Activated CD4-positive, alpha-beta T cell treated with anti-CD3 and anti-CD28 coated beads for 36 hours (primary cell): Measurements from ENCODE around the gene PTK7. TPM values are rescaled to one million over a fixed set of nuclear protein-coding genes. Genes with fewer than 3 reads are reported as not detected.

Source experiments
- ATAC-seq: fragments of 200-7000 bp; cut with Tn5 transposase; one replicate; pipeline ENCODE4 v1.10.0; 2021; ENCODE audit warnings: mild to moderate bottlenecking, moderate library complexity
- CTCF ChIA-PET: fragments of 350-600 bp; sonication (Branson Sonifier 250); formaldehyde crosslinking; loops from one replicate; lab custom pipeline; 2021; ENCODE audit warnings: antibody characterized with exemption; lab: Charles Lee
- POLR2A ChIA-PET: fragments of 350-600 bp; sonication (Branson Sonifier 250); formaldehyde crosslinking; loops from one replicate; lab custom pipeline; 2021; ENCODE audit warnings: antibody characterized with exemption, inconsistent platforms; lab: Charles Lee
- DNase-seq: peaks from one replicate; pipeline ENCODE4 v3.0.0-alpha.2; 2020
- H3K27ac Mint-ChIP-seq: one replicate; pipeline ENCODE4 v1.8.0; 2021; ENCODE audit warnings: mixed read lengths
- H3K27me3 Mint-ChIP-seq: one replicate; pipeline ENCODE4 v1.8.0; 2021; ENCODE audit warnings: mixed read lengths
- H3K36me3 Mint-ChIP-seq: one replicate; pipeline ENCODE4 v1.8.0; 2021; ENCODE audit warnings: low read depth, mixed read lengths
- H3K4me1 Mint-ChIP-seq: one replicate; pipeline ENCODE4 v1.8.0; 2021; ENCODE audit warnings: mixed read lengths
- H3K4me3 Mint-ChIP-seq: one replicate; pipeline ENCODE4 v1.8.0; 2021; ENCODE audit warnings: mild to moderate bottlenecking, moderate library complexity, mixed read lengths
- H3K9me3 Mint-ChIP-seq: one replicate; pipeline ENCODE4 v1.8.0; 2021; ENCODE audit warnings: low read depth, mixed read lengths
- intact Hi-C, 2 experiments: fragments of 100-400 bp; cut with DNase I in 1 of 2; cut with micrococcal nuclease in 1 of 2; formaldehyde crosslinking; loops; one replicate each; pipeline versions ENCODE4 v1.14.2 to v1.15.1; 2022 to 2024; cut with DNase I, micrococcal nuclease
- total RNA-seq, 2 experiments: library from RNA; stranded (reverse); gene quantifications; one replicate each; pipeline ENCODE4 v1.2.3, GENCODE V29; 2021

The PTK7 gene
- total RNA-seq, 2 experiments from 2014 or later: 4.1 to 4.6 TPM

DNA sequence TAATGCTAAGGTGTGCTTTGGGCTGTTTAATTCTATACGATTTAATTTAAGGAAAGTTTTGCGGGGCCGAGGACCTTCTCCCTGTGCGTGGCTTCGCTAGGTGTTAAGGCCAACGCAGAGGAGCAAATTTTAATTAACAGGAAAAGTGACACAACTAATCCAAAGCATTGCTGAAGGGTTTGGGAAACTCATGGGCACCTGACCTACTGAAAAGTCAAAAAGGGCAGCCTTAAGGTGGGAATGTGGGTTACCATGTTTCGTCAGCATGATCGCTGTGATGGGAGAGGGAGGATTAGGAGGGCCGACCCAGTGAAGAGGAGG, 105.5 kb downstream of the PTK7 start:
- H3K9me3 Mint-ChIP-seq: no peaks in the 10 kb centered on the region
- H3K27me3 Mint-ChIP-seq: no peaks in the 10 kb centered on the region
- H3K27ac Mint-ChIP-seq: peak overlapping the region; percentile 91
- intact Hi-C loops: no loop called here
- H3K4me1 Mint-ChIP-seq: peaks cover 46% of the 10 kb centered on the region
- ChIA-PET CTCF (interaction anchor here (1.0 kb wide), 1 partner anchor 47 kb away, joined by 3 read pairs; no protein-coding TSS in a partner anchor), POLR2A (interaction anchor here (1.0 to 1.4 kb wide), 2 partner anchors 10 to 291 kb away, joined by 4 to 8 read pairs; partner anchors contain the start of gene SRF)
- peak overlapping the region; percentile 90 for H3K4me3 Mint-ChIP-seq
- no peak for ATAC-seq
- peaks cover 29% of the 10 kb centered on the region for H3K36me3 Mint-ChIP-seq
- DNase-seq: no peak

DNA sequence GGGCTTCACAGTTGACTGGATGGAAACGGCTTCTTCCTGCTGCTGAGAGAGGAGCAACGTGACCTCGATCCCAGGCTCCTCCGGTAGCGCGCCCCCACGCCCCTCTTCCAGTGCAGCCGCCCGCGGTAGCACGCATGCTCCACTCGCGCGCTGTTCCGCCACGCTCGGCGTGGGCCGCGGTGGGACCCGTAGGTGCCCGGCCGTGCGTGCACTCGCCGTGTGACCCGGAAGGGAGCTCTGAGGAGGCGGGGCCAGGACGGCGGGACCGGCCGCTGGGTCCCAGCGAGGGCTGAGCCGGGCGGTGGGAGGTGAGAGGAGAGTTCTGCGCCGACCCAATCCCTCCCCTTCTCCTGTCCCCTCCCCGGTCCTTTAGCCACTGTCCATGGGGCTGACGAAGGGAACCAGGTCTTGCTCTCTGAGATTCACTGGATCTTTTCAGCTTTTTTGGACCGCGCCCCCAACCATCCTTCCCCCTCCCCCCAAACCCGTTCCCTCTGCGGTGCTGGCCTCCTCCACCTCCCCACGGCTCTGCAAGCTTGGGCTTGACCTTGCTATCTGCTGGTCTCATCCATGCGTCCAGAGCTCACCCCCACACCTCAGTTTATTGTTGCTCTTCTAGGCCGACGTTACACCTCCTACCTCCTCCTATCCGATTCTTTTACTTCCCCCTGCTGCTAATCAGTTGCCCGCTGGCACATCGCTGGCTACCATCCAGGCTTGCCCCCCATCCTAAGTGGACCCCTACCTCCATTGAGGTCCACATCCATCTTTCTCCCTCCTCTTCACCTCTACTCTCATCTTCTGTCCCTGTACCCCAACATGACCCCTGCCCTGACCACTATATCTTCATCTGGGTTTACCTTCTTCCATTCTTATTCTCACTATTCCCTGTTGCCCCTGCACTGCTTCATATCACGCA, 106.1 kb downstream of the PTK7 start, which contains the start of gene CUL9:
CUL9 (plus strand) TSS at position 255 of the 919 bp plus-strand sequence. CDS start 2,115 bp downstream, outside the sequence.
- Mint-ChIP-seq H3K4me3 (peak within 1 kb of the TSS; percentile 90), H3K9me3 (no peaks in the 10 kb centered on the region), H3K27ac (peak within 1 kb of the TSS; percentile 91), H3K4me1 (peaks cover 46% of the 10 kb centered on the region), H3K27me3 (no peaks in the 10 kb centered on the region), H3K36me3 (peaks cover 28% of the 10 kb centered on the region)
- intact Hi-C loops: loop anchor here (1.0 to 2.0 kb wide), 4 partner anchors 8 to 254 kb away; partner anchors contain the start of gene ABCC10 (in 1 of the 2)
- DNase-seq (peak; percentile 90), ATAC-seq (peak; percentile 95)
- POLR2A ChIA-PET: interaction anchor here (0.6 to 1.4 kb wide), 5 partner anchors 10 to 1069 kb away, joined by 3 to 8 read pairs (median 4); partner anchors contain the start of genes POLR1C, SRF and YIPF3
- CTCF ChIA-PET: interaction anchor here (1.0 to 1.1 kb wide), 2 partner anchors 47 to 437 kb away, joined by 3 read pairs; partner anchors contain the start of gene TBCC

DNA sequence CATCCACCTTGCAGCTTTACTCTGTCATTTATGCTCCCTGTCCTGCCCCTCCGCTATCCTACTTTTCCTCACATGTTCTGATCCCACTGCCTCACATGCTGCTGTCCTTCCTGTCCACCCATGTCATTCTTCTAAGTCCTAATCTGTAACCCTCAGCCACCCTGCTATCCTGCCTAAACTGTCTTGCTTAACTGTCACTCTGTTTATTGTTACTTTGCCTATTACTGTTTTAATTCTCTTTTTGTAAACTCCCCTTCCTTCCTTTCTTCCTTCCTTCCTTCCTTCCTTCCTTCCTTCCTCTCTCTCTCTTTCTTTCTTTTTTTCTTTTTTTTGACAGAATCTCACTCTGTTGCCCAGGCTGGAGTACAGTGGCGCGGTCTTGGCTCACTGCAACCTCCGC, 107.3 kb downstream of the PTK7 start:
- CTCF ChIA-PET: interaction anchor here (0.6 kb wide), 1 partner anchor 9 kb away, joined by 3 read pairs; no protein-coding TSS in a partner anchor

DNA sequence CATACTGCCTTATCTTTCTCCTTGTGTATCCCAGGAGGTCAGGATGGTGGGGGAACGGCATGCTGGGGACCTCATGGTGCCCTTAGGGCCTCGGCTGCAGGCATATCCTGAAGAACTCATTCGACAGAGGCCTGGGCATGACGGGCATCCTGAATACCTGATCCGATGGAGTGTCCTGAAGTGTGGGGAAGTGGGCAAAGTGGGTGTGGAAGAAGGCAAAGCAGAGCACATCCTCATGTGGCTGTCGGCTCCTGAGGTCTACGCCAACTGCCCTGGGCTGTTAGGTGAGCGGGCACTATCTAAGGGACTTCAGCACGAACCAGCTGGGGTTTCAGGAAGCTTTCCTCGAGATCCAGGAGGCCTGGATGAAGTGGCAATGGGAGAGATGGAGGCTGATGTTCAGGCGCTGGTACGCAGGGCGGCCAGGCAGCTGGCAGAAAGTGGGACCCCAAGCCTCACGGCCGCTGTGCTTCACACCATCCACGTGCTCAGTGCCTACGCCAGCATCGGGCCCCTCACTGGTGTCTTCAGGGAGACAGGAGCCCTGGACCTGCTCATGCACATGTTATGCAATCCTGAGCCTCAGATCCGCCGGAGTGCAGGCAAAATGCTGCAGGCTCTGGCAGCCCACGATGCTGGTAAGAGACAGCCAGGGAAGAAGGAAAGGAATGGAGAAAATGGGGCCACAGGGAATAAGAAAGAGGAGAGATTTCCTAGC, 108.3 kb downstream of the PTK7 start:
- POLR2A ChIA-PET: no interaction called here
- Mint-ChIP-seq H3K4me3 (peak overlapping the region; percentile 28), H3K9me3 (no peaks in the 10 kb centered on the region), H3K27ac (peak overlapping the region; percentile 61), H3K27me3 (no peaks in the 10 kb centered on the region), H3K36me3 (peaks cover 32% of the 10 kb centered on the region), H3K4me1 (peaks cover 49% of the 10 kb centered on the region)
- ATAC-seq (no peak), DNase-seq (no peak)
- intact Hi-C loops: no loop called here
- CTCF ChIA-PET: interaction anchor here (0.5 to 1.1 kb wide), 3 partner anchors 10 to 1137 kb away, joined by 3 to 4 read pairs (median 3); no protein-coding TSS in a partner anchor

More for the DNA sequence above, 107.3 kb downstream of the PTK7 start:
- peaks cover 46% of the 10 kb centered on the region for H3K4me1 Mint-ChIP-seq
- H3K27me3 Mint-ChIP-seq: no peaks in the 10 kb centered on the region
- peak overlapping the region; percentile 90 for H3K4me3 Mint-ChIP-seq
- ATAC-seq (no peak), DNase-seq (no peak)
- no peaks in the 10 kb centered on the region for H3K9me3 Mint-ChIP-seq
- POLR2A ChIA-PET: no interaction called here
- H3K27ac Mint-ChIP-seq: peak overlapping the region; percentile 91
- intact Hi-C loops: loop anchor here in 1 of 2 experiments (2.0 kb wide), 1 partner anchor 41 kb away; no protein-coding TSS in a partner anchor
- H3K36me3 Mint-ChIP-seq: peaks cover 33% of the 10 kb centered on the region

DNA sequence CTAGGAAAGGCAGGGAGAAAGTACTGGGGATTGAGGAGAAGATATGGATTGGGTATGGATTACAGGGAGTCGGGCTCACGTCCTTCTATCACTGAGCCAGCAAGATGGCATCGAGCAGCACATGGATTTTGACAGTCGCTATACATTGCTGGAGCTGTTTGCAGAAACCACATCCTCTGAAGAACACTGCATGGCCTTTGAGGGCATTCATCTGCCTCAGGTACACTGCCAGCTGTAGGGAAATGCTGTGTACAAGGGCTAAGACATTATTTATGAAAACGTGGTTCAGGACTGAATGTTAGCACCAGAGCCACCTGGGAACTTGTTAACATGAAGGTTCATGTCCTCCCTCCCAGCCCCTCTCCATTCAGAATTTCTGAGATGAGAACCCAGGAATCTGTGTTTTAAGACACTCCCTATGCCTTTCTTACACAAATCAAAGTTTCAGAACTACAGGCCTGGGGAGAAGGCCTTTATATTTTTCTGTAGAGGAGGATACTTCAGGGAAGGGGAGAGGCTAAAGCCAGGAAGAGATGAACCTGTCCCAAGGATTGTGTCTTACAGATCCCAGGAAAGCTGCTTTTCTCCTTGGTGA, 109.4 kb downstream of the PTK7 start:
- H3K36me3 Mint-ChIP-seq: peaks cover 37% of the 10 kb centered on the region
- no peak for DNase-seq
- no peaks in the 10 kb centered on the region for H3K9me3 Mint-ChIP-seq
- ChIA-PET CTCF (interaction anchor here (0.9 to 1.1 kb wide), 2 partner anchors 11 to 36 kb away, joined by 3 to 4 read pairs; no protein-coding TSS in a partner anchor), POLR2A (no interaction called here)
- H3K4me3 Mint-ChIP-seq: no peak overlapping the region
- intact Hi-C loops: no loop called here
- ATAC-seq: peak; percentile 37
- peaks cover 52% of the 10 kb centered on the region for H3K4me1 Mint-ChIP-seq
- peak overlapping the region; percentile 63 for H3K27ac Mint-ChIP-seq
- no peaks in the 10 kb centered on the region for H3K27me3 Mint-ChIP-seq

DNA sequence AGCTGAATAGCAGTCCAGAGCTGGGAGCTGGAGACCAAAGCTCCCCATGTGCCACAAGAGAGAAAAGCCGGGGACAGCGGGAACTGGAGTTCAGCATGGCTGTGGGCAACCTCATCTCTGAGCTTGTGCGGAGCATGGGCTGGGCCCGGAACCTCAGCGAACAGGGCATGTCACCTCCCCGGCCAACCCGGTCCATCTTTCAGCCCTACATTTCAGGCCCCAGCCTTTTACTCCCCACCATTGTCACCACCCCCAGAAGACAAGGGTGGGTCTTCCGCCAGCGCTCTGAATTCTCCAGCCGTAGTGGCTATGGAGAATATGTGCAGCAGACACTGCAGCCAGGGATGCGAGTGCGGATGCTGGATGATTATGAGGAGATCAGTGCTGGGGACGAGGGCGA, 109.9 kb downstream of the PTK7 start:
- no peak overlapping the region for H3K4me3 Mint-ChIP-seq
- ATAC-seq (no peak), DNase-seq (no peak)
- no peaks in the 10 kb centered on the region for H3K27me3 Mint-ChIP-seq
- H3K36me3 Mint-ChIP-seq: peaks cover 38% of the 10 kb centered on the region
- H3K27ac Mint-ChIP-seq: peak overlapping the region; percentile 63
- ChIA-PET CTCF (interaction anchor here (0.9 kb wide), 1 partner anchor 36 kb away, joined by 3 read pairs; no protein-coding TSS in a partner anchor), POLR2A (no interaction called here)
- H3K4me1 Mint-ChIP-seq: peaks cover 55% of the 10 kb centered on the region
- H3K9me3 Mint-ChIP-seq: no peaks in the 10 kb centered on the region
- intact Hi-C loops: no loop called here

DNA sequence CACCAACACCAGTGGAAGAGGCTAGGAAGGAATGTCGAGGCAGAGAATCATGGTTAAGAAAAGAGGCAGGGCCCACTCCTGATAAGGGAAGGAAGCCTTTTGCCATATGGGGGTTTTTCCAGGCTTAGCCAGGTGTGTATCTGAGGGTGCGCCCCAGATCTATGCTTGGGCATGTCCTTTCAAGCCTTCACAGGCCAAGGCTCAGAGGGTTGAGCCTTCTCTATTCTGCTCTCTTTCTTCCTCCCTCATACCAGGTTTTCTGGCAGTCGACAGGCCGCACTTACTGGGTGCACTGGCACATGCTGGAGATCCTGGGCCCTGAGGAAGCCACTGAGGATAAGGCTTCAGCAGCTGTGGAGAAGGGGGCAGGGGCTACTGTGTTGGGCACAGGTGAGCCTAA, 110.6 kb downstream of the PTK7 start:
- H3K27ac Mint-ChIP-seq: peak overlapping the region; percentile 52

DNA sequence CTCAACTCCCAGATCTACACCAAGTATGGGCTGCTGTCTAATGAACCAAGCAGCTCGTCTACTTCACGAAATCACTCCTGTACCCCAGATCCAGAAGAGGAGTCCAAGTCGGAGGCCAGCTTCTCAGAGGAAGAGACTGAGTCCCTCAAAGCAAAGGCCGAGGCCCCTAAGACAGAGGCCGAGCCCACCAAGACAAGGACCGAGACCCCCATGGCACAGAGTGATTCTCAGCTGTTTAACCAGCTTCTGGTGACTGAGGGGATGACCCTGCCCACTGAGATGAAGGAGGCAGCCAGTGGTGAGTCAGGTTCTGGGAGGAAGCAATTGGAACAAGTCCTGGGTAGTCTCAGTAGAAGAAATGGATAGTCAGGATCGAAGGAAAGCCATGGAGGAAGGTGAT, 111.7 kb downstream of the PTK7 start:
- Mint-ChIP-seq H3K9me3 (no peaks in the 10 kb centered on the region), H3K27ac (no peak overlapping the region), H3K27me3 (no peaks in the 10 kb centered on the region), H3K4me1 (peaks cover 44% of the 10 kb centered on the region), H3K4me3 (no peak overlapping the region), H3K36me3 (peaks cover 39% of the 10 kb centered on the region)
- ATAC-seq: no peak
- no peak for DNase-seq
- intact Hi-C loops: no loop called here
- CTCF ChIA-PET: interaction anchor here (0.5 to 1.1 kb wide), 3 partner anchors 14 to 413 kb away, joined by 3 to 4 read pairs (median 4); no protein-coding TSS in a partner anchor
- POLR2A ChIA-PET: no interaction called here

More for the DNA sequence above, 110.6 kb downstream of the PTK7 start:
- no peak overlapping the region for H3K4me3 Mint-ChIP-seq
- no peaks in the 10 kb centered on the region for H3K27me3 Mint-ChIP-seq
- peaks cover 48% of the 10 kb centered on the region for H3K4me1 Mint-ChIP-seq
- ChIA-PET POLR2A (no interaction called here), CTCF (no interaction called here)
- intact Hi-C loops: no loop called here
- H3K36me3 Mint-ChIP-seq: peaks cover 36% of the 10 kb centered on the region
- DNase-seq: no peak
- no peak for ATAC-seq
- no peaks in the 10 kb centered on the region for H3K9me3 Mint-ChIP-seq

DNA sequence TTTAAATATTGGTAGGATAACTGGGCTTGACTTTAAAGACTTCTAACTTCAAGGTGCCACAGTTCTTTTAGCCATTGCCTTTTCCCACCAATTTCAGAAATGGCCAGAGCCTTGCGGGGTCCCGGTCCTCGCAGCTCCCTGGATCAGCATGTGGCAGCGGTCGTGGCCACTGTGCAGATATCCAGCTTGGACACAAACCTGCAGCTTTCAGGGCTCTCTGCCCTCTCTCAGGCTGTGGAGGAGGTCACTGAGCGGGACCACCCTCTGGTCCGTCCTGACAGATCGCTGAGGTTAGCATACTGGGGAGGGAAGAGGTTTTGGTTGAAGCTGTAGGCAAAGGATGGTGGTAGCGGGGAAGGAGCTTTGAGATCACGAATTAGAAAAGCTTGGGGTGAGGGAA, 112.3 kb downstream of the PTK7 start:
- ChIA-PET POLR2A (no interaction called here), CTCF (interaction anchor here (0.5 to 1.1 kb wide), 3 partner anchors 44 to 412 kb away, joined by 3 to 4 read pairs (median 3); no protein-coding TSS in a partner anchor)
- Mint-ChIP-seq H3K36me3 (peaks cover 44% of the 10 kb centered on the region), H3K27ac (no peak overlapping the region), H3K27me3 (no peaks in the 10 kb centered on the region), H3K4me1 (peaks cover 38% of the 10 kb centered on the region), H3K9me3 (no peaks in the 10 kb centered on the region), H3K4me3 (no peak overlapping the region)
- DNase-seq: no peak
- no peak for ATAC-seq
- intact Hi-C loops: no loop called here

DNA sequence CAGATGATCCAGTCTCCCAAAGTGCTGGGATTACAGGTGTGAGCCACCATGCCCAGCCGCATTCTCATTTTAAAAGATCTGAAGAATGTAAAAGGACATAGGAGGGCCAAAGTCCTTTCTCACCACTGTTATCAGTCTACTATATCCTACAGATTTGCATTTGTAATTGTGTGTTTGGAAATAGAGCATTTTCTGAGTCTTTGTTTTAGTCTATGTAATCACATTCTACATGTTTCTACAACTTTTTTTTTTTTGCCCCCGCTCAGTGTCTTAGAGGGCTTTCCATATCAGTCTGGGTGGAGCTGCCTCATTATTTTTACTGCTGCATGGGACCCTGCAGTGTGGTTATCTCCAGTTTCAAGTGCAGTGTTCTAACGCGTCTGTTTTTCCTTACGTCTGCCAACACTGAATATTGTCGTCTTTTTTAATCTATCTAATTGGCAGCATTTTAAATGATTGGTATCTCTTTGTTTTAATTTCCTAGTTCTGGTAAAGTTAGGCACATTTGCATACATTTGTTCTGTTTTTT, 113.7 kb downstream of the PTK7 start:
- H3K27ac Mint-ChIP-seq: no peak overlapping the region
- ChIA-PET POLR2A (no interaction called here), CTCF (no interaction called here)
- H3K27me3 Mint-ChIP-seq: no peaks in the 10 kb centered on the region
- no peaks in the 10 kb centered on the region for H3K9me3 Mint-ChIP-seq
- ATAC-seq (no peak), DNase-seq (no peak)
- H3K36me3 Mint-ChIP-seq: peaks cover 45% of the 10 kb centered on the region
- H3K4me3 Mint-ChIP-seq: no peak overlapping the region
- H3K4me1 Mint-ChIP-seq: peaks cover 24% of the 10 kb centered on the region
- intact Hi-C loops: no loop called here
